ENCODE results near the gene USH1C. TPM values are rescaled to one million over a fixed set of nuclear protein-coding genes. Genes with fewer than 3 reads are reported as not detected.

USH1C gene
- total RNA-seq, 1 donor from 2014 or later: 0.24 TPM

DNA sequence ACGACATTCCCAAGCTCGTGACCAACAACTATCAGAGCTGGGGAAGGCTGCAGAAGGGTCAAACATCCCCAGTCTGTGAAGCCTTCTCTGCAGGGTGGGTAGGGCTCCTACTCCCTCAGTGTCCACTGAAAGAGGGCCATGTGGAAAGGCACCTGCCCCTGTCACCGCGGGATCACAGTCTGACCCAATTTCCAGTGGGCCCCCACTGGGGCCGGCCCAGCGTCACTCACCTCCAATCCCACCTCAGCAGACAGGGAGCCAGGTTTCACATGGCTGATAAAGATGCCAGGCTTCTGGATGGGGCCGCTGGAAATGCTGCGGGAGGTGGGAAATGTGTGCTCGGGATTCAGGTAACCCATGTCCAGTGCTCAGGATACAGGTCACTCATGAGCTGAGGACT is 20.0 kb downstream of the USH1C start:
- Histone ChIP-seq H4K20me1 (ENCODE audit: low read depth) (no peaks in the 10 kb centered on the region), H3K36me3 (no peaks in the 10 kb centered on the region), H3K4me1 (peaks cover 3% of the 10 kb centered on the region), H2AFZ (replicated peaks) (no peak overlapping the region), H3K4me3 (no peak overlapping the region), H3K4me2 (no peak overlapping the region), H3K9ac (no peak overlapping the region), H3F3A (ENCODE audit: low read depth) (no peaks in the 10 kb centered on the region), H3K27me3 (no peaks in the 10 kb centered on the region), H3K9me3 (ENCODE audit: low read depth) (no peaks in the 10 kb centered on the region), H3K27ac (no peak overlapping the region), H3K79me2 (ENCODE audit: low read depth) (no peaks in the 10 kb centered on the region)
- peaks cover 4% of the 10 kb centered on the region for H3K4me1 Mint-ChIP-seq
- DNase-seq (ENCODE audit: low spot score): no peak
- no peak overlapping the region for H3K4me3 Mint-ChIP-seq
- no peaks in the 10 kb centered on the region for H3K9me3 Mint-ChIP-seq
- no peak overlapping the region for H3K27ac Mint-ChIP-seq
- H3K27me3 Mint-ChIP-seq (ENCODE audit: insufficient read depth, low read depth): peaks cover 5% of the 10 kb centered on the region
- no peak for TF ChIP-seq EZH2phosphoT487 (IDR thresholded peaks at IDR 0.05)
- TF ChIP-seq, protein P1, sequence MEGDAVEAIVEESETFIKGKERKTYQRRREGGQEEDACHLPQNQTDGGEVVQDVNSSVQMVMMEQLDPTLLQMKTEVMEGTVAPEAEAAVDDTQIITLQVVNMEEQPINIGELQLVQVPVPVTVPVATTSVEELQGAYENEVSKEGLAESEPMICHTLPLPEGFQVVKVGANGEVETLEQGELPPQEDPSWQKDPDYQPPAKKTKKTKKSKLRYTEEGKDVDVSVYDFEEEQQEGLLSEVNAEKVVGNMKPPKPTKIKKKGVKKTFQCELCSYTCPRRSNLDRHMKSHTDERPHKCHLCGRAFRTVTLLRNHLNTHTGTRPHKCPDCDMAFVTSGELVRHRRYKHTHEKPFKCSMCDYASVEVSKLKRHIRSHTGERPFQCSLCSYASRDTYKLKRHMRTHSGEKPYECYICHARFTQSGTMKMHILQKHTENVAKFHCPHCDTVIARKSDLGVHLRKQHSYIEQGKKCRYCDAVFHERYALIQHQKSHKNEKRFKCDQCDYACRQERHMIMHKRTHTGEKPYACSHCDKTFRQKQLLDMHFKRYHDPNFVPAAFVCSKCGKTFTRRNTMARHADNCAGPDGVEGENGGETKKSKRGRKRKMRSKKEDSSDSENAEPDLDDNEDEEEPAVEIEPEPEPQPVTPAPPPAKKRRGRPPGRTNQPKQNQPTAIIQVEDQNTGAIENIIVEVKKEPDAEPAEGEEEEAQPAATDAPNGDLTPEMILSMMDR (IDR thresholded peaks at IDR 0.05): no peak
- TF ChIP-seq EZH2 (IDR thresholded peaks at IDR 0.05): no peak
- no peaks in the 10 kb centered on the region for H3K36me3 Mint-ChIP-seq

DNA sequence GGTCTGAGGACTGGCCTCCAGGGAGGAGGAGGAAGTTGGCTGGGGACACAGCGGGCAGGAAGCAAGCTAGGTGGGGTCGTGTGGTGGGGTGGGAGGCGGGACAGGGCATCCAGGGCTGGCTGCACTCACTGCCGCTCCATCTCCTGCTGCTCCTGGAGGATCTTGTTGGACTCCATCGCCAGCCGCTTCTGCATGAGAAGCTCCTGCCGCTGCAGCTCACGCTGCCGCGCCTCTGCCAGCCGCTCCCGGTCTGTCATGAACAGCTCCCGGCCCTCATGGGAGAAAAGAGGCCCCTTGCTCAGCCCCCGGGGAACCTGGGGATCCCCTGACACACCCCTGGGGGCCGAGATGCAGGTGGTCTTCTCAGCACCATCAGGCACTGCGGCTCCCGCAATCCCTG is 21.6 kb downstream of the USH1C start:
- H2AFZ ChIP-seq (replicated peaks): no peak overlapping the region
- Mint-ChIP-seq H3K4me3 (no peak overlapping the region), H3K9me3 (no peaks in the 10 kb centered on the region), H3K4me1 (no peaks in the 10 kb centered on the region), H3K27me3 (ENCODE audit: insufficient read depth, low read depth) (no peaks in the 10 kb centered on the region), H3K36me3 (no peaks in the 10 kb centered on the region), H3K27ac (no peak overlapping the region)
- no peak overlapping the region for H3K4me2 ChIP-seq
- H3K36me3 ChIP-seq: no peaks in the 10 kb centered on the region
- H3K9me3 ChIP-seq (ENCODE audit: low read depth): no peaks in the 10 kb centered on the region
- TF ChIP-seq, protein P1 (IDR thresholded peaks at IDR 0.05): no peak
- TF ChIP-seq EZH2 (IDR thresholded peaks at IDR 0.05) (no peak), EZH2phosphoT487 (IDR thresholded peaks at IDR 0.05) (no peak)
- no peaks in the 10 kb centered on the region for H3K79me2 ChIP-seq (ENCODE audit: low read depth)
- no peak for DNase-seq (ENCODE audit: low spot score)
- H3K9ac ChIP-seq: no peak overlapping the region
- H3K27ac ChIP-seq: no peak overlapping the region
- no peak overlapping the region for H3K4me3 ChIP-seq
- H3K27me3 ChIP-seq: no peaks in the 10 kb centered on the region
- H4K20me1 ChIP-seq (ENCODE audit: low read depth): no peaks in the 10 kb centered on the region
- H3K4me1 ChIP-seq: no peaks in the 10 kb centered on the region
- H3F3A ChIP-seq (ENCODE audit: low read depth): no peaks in the 10 kb centered on the region

DNA sequence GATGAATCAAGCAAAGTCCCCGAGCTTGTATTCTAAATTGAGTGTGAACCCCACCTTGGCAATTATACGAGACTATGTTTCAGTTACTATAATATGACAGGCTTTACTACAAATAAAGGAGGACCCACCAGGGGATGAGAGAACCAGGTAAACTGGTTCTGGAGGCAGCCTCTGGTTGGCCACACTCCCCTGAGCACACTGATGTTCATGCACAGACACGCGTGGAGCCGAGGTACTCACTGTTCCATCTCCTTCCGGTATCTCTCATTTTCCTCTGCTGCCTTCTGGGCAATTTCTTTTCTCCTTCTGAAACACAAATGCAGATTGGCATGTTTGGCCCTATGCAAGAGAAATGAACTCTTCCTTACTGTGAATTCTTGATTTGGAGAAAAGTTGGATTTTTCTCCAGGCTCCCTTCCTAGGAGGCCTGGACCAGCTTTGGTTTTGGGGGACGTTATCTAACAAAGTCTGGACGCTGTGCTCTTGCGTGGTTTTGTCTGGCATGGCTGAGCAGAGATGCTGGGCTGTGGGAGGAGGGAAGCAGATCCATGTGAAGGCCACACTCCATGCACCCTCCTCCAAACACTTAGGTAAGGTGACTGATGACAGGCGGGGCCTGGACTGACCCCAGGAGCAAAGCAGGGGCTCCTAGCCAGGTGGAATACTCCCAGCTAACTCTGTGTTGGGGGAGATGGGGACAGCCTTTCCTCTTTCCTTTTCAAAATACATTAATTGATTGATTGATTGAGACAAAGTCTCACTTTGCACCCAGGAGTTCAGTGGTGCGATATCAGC is 22.9 kb downstream of the USH1C start:
- Histone ChIP-seq H3K79me2 (ENCODE audit: low read depth) (no peaks in the 10 kb centered on the region), H3K27ac (no peak overlapping the region), H3F3A (ENCODE audit: low read depth) (no peaks in the 10 kb centered on the region), H3K4me1 (no peaks in the 10 kb centered on the region), H3K36me3 (no peaks in the 10 kb centered on the region), H4K20me1 (ENCODE audit: low read depth) (no peaks in the 10 kb centered on the region), H3K4me3 (no peak overlapping the region), H3K9me3 (ENCODE audit: low read depth) (no peaks in the 10 kb centered on the region), H2AFZ (replicated peaks) (no peak overlapping the region), H3K27me3 (no peaks in the 10 kb centered on the region), H3K9ac (no peak overlapping the region), H3K4me2 (no peak overlapping the region)
- Mint-ChIP-seq H3K36me3 (no peaks in the 10 kb centered on the region), H3K9me3 (no peaks in the 10 kb centered on the region), H3K4me1 (no peaks in the 10 kb centered on the region), H3K27me3 (ENCODE audit: insufficient read depth, low read depth) (no peaks in the 10 kb centered on the region), H3K27ac (no peak overlapping the region), H3K4me3 (no peak overlapping the region)
- TF ChIP-seq EZH2phosphoT487 (IDR thresholded peaks at IDR 0.05): no peak
- TF ChIP-seq, protein P1 (IDR thresholded peaks at IDR 0.05): no peak
- no peak for DNase-seq (ENCODE audit: low spot score)

Data from neural progenitor cell (in vitro differentiated cells).